Measurements from ENCODE around the gene PCDHGA11.
"Not testable (repeated sequence)": the region's sequence is repeated elsewhere in the genome, so short reads cannot be mapped to it uniquely, and the experiment has no call there.

The PCDHGA11 gene

GRCh38 chr5:141431286-141431685 lies 10.4 kb downstream of the PCDHGA11 start:
- DNase-seq (ENCODE audit: low read depth in 2 of 2), result no peak

- DNase-seq (ENCODE audit: low read depth in 2 of 2), result not testable (repeated sequence)
Observed at GRCh38 chr5:141432308-141432707, 11.5 kb downstream of the PCDHGA11 start.

GRCh38 chr5:141432726-141433125 lies 11.9 kb downstream of the PCDHGA11 start:
- not testable (repeated sequence) for DNase-seq (ENCODE audit: low read depth in 2 of 2)

GRCh38 chr5:141434006-141434405 lies 13.2 kb downstream of the PCDHGA11 start:
- DNase-seq (ENCODE audit: low read depth in 2 of 2), result no peak

- DNase-seq (ENCODE audit: low read depth in 2 of 2), result no peak
Observed at GRCh38 chr5:141437221-141437620, 16.4 kb downstream of the PCDHGA11 start.

- DNase-seq (ENCODE audit: low read depth in 2 of 2), result no peak
Observed at GRCh38 chr5:141439411-141440141, 18.7 kb downstream of the PCDHGA11 start.

- no peak for DNase-seq (ENCODE audit: low read depth in 2 of 2)
Observed at GRCh38 chr5:141440341-141440740, 19.5 kb downstream of the PCDHGA11 start.

GRCh38 chr5:141441571-141442170 lies 20.8 kb downstream of the PCDHGA11 start:
- no peak for DNase-seq (ENCODE audit: low read depth in 2 of 2)

GRCh38 chr5:141465351-141465750 lies 44.5 kb downstream of the PCDHGA11 start:
- no peak for DNase-seq (ENCODE audit: low read depth in 2 of 2)

Data from stimulated activated CD8-positive, alpha-beta memory T cell treated with anti-CD3 and anti-CD28 coated beads, Interleukin-2, amount 100 ng/mL, for 48 hours (primary cell).